Measurements from ENCODE around the gene PACRG.

PACRG gene

DNA sequence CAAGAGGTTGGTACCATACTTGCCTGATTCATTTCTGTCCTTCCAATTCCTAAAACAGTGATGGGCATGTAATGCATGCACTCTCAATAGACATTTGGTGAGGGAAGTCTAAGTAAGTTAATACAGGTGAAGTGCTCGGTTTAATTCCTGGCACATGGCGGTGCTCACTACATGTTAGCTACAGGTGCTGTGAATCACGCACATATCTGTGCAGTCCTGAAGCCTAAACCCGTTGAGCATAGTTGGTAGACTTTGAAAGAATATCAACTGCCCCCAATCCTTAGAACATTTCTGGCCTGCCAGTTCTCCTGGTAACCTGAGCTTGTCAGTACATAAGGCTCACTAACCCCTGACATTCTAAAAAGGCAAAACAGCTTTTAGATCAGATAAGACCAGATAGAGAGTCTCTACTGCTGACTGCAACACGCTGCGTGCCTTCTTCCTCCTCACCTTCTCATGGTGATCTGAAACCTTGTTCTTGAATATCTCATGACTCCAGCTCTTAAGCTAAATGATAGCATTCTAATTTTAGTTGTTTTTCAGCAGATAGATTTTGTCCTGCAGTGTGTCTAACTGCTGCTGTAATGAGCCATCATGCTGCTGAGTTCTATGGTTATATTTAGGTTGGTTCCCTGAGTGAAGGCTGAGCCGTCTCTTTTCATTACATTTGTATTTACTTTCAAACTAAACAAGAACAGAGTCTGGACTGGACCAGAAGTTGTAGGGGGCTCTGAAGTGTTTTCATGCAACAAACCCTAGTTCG is 358.3 kb downstream of the PACRG start:
- Histone ChIP-seq H3K18ac (ENCODE audit: low read length) (no peak overlapping the region), H3K4ac (ENCODE audit: low read depth, low read length) (no peak overlapping the region)

DNA sequence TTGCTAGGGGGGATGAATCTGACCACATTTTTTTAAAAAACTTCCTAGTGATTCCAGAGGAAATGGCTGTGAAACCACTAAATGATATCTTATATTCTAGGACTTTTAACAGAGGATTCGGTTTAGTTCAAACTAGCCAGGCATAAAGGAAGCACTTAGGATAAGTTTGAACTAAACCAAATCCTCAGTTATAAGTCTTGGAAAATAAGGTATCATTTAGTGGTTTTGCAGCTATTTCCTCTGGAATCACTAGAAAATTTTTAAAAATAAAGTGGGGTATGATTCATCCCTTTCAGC is 358.8 kb downstream of the PACRG start:
- no CpG with 5 or more reads among the region's 1 CpG for WGBS (ENCODE audit: extremely low coverage, insufficient coverage, insufficient read length)
- H4K12ac ChIP-seq (ENCODE audit: low read depth, low read length), result no peak overlapping the region
- H3K23ac ChIP-seq (ENCODE audit: low read length), result no peak overlapping the region
- H3K14ac ChIP-seq (ENCODE audit: low read length), result no peak overlapping the region
- H3K4ac ChIP-seq (ENCODE audit: low read depth, low read length), result no peak overlapping the region
- DNase-seq, result no peak
- no peak overlapping the region for H3K18ac ChIP-seq (ENCODE audit: low read length)
- H2AFZ ChIP-seq (ENCODE audit: insufficient read depth, low read length, poor library complexity), result no peak overlapping the region
- H3K36me3 ChIP-seq (ENCODE audit: control insufficient read depth in 1 of 2, insufficient read depth in 2 of 2, low read length in 2 of 2), result no peaks in the 10 kb centered on the region
- H4K8ac ChIP-seq (ENCODE audit: low read depth, low read length), result no peak overlapping the region
- no peak overlapping the region for H3K4me3 ChIP-seq (ENCODE audit: low read depth, low read length)
- no peak overlapping the region for H3K9ac ChIP-seq (ENCODE audit: low read length)
- no peak overlapping the region for H2BK120ac ChIP-seq (ENCODE audit: insufficient read depth, low read length, poor library complexity)
- H3K4me2 ChIP-seq (ENCODE audit: low read length), result no peak overlapping the region
- no peak overlapping the region for H2AK5ac ChIP-seq (ENCODE audit: low read length)
- H4K91ac ChIP-seq (ENCODE audit: low read depth, low read length), result no peak overlapping the region
- no peaks in the 10 kb centered on the region for H3K79me1 ChIP-seq (ENCODE audit: low read length)
- no peaks in the 10 kb centered on the region for H3K9me3 ChIP-seq (ENCODE audit: insufficient read depth, low read depth, low read length)
- H2BK12ac ChIP-seq (ENCODE audit: low read length), result no peak overlapping the region
- no peaks in the 10 kb centered on the region for H3K27me3 ChIP-seq (ENCODE audit: insufficient read depth, low read length)
- H3K4me1 ChIP-seq (ENCODE audit: control insufficient read depth in 1 of 2, insufficient read depth in 2 of 2, low read length in 2 of 2), result peaks cover 6 to 10% of the 10 kb centered on the region in 2 experiments
- H3K27ac ChIP-seq (ENCODE audit: low read depth, low read length), result no peak overlapping the region
- no peak overlapping the region for H2BK5ac ChIP-seq (ENCODE audit: low read depth, low read length, poor library complexity)
- H3K79me2 ChIP-seq (ENCODE audit: control insufficient read depth, insufficient read depth, low read length, poor library complexity), result no peaks in the 10 kb centered on the region

More for the DNA sequence above, 358.3 kb downstream of the PACRG start:
- no peak overlapping the region for H4K12ac ChIP-seq (ENCODE audit: low read depth, low read length)
- H4K91ac ChIP-seq (ENCODE audit: low read depth, low read length), result no peak overlapping the region
- no peaks in the 10 kb centered on the region for H3K27me3 ChIP-seq (ENCODE audit: insufficient read depth, low read length)
- no peak overlapping the region for H2BK120ac ChIP-seq (ENCODE audit: insufficient read depth, low read length, poor library complexity)
- H2BK5ac ChIP-seq (ENCODE audit: low read depth, low read length, poor library complexity), result no peak overlapping the region
- no peaks in the 10 kb centered on the region for H3K79me2 ChIP-seq (ENCODE audit: control insufficient read depth, insufficient read depth, low read length, poor library complexity)
- no peaks in the 10 kb centered on the region for H3K9me3 ChIP-seq (ENCODE audit: insufficient read depth, low read depth, low read length)
- no peak overlapping the region for H2BK12ac ChIP-seq (ENCODE audit: low read length)
- no peak overlapping the region for H3K9ac ChIP-seq (ENCODE audit: low read length)
- H3K23ac ChIP-seq (ENCODE audit: low read length), result no peak overlapping the region
- no peaks in the 10 kb centered on the region for H3K79me1 ChIP-seq (ENCODE audit: low read length)
- H3K36me3 ChIP-seq (ENCODE audit: control insufficient read depth in 1 of 2, insufficient read depth in 2 of 2, low read length in 2 of 2), result no peaks in the 10 kb centered on the region
- H3K4me1 ChIP-seq (ENCODE audit: control insufficient read depth in 1 of 2, insufficient read depth in 2 of 2, low read length in 2 of 2), result peaks cover 6 to 10% of the 10 kb centered on the region in 2 experiments
- no peak overlapping the region for H2AK5ac ChIP-seq (ENCODE audit: low read length)
- no peak overlapping the region for H3K4me3 ChIP-seq (ENCODE audit: low read depth, low read length)
- peak in 1 of 2 donors; percentile 29 for DNase-seq
- H2AFZ ChIP-seq (ENCODE audit: insufficient read depth, low read length, poor library complexity), result no peak overlapping the region
- H4K8ac ChIP-seq (ENCODE audit: low read depth, low read length), result no peak overlapping the region
- no peak overlapping the region for H3K27ac ChIP-seq (ENCODE audit: low read depth, low read length)
- no CpG with 5 or more reads among the region's 8 CpGs for WGBS (ENCODE audit: extremely low coverage, insufficient coverage, insufficient read length)
- H3K4me2 ChIP-seq (ENCODE audit: low read length), result no peak overlapping the region
- no peak overlapping the region for H3K14ac ChIP-seq (ENCODE audit: low read length)

GRCh38 chr6:163087981-163088380 is 360.2 kb downstream of the PACRG start:
- no peak overlapping the region for H2BK12ac ChIP-seq (ENCODE audit: low read length)
- DNase-seq, result no peak
- H4K8ac ChIP-seq (ENCODE audit: low read depth, low read length), result no peak overlapping the region
- H2AFZ ChIP-seq (ENCODE audit: insufficient read depth, low read length, poor library complexity), result no peak overlapping the region
- no peak overlapping the region for H3K14ac ChIP-seq (ENCODE audit: low read length)
- H3K27me3 ChIP-seq (ENCODE audit: insufficient read depth, low read length), result no peaks in the 10 kb centered on the region
- H3K18ac ChIP-seq (ENCODE audit: low read length), result no peak overlapping the region
- H3K79me2 ChIP-seq (ENCODE audit: control insufficient read depth, insufficient read depth, low read length, poor library complexity), result no peaks in the 10 kb centered on the region
- no peaks in the 10 kb centered on the region for H3K79me1 ChIP-seq (ENCODE audit: low read length)
- no peak overlapping the region for H2BK120ac ChIP-seq (ENCODE audit: insufficient read depth, low read length, poor library complexity)
- H2AK5ac ChIP-seq (ENCODE audit: low read length), result no peak overlapping the region
- no peak overlapping the region for H3K4ac ChIP-seq (ENCODE audit: low read depth, low read length)
- H3K23ac ChIP-seq (ENCODE audit: low read length), result no peak overlapping the region
- H3K4me3 ChIP-seq (ENCODE audit: low read depth, low read length), result no peak overlapping the region
- no peak overlapping the region for H2BK5ac ChIP-seq (ENCODE audit: low read depth, low read length, poor library complexity)
- peaks cover 6 to 10% of the 10 kb centered on the region in 2 experiments for H3K4me1 ChIP-seq (ENCODE audit: control insufficient read depth in 1 of 2, insufficient read depth in 2 of 2, low read length in 2 of 2)
- no peak overlapping the region for H3K9ac ChIP-seq (ENCODE audit: low read length)
- H3K27ac ChIP-seq (ENCODE audit: low read depth, low read length), result no peak overlapping the region
- no peak overlapping the region for H4K91ac ChIP-seq (ENCODE audit: low read depth, low read length)
- no peaks in the 10 kb centered on the region for H3K36me3 ChIP-seq (ENCODE audit: control insufficient read depth in 1 of 2, insufficient read depth in 2 of 2, low read length in 2 of 2)
- H3K4me2 ChIP-seq (ENCODE audit: low read length), result no peak overlapping the region
- no peaks in the 10 kb centered on the region for H3K9me3 ChIP-seq (ENCODE audit: insufficient read depth, low read depth, low read length)
- no peak overlapping the region for H4K12ac ChIP-seq (ENCODE audit: low read depth, low read length)

DNA sequence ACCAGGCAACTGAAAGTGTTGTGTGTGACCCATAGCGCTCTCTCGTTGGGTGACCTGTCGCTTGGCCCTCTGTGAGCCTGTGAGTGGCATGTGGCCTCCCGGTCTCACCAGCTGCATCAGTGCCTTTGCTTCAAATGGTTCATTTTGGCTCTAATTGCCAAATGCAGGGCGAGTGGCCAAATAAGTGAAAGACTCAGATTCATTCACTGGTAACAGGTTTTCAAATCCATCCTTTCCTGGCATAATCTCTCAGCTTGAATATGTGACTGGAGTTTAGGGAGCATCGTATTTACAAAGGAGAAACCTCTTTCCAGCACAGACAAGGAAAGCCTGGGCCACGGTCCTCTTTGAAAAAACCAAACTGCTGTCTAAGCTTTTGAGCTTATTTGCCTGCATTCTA is 365.1 kb downstream of the PACRG start:
- no peak overlapping the region for H3K23ac ChIP-seq (ENCODE audit: low read length)
- H3K18ac ChIP-seq (ENCODE audit: low read length), result no peak overlapping the region
- H4K8ac ChIP-seq (ENCODE audit: low read depth, low read length), result no peak overlapping the region
- no peak overlapping the region for H3K4me3 ChIP-seq (ENCODE audit: low read depth, low read length)
- H2BK120ac ChIP-seq (ENCODE audit: insufficient read depth, low read length, poor library complexity), result no peak overlapping the region
- H2BK12ac ChIP-seq (ENCODE audit: low read length), result no peak overlapping the region
- no peaks in the 10 kb centered on the region for H3K79me2 ChIP-seq (ENCODE audit: control insufficient read depth, insufficient read depth, low read length, poor library complexity)
- H2AFZ ChIP-seq (ENCODE audit: insufficient read depth, low read length, poor library complexity), result no peak overlapping the region
- H3K4me1 ChIP-seq (ENCODE audit: control insufficient read depth in 1 of 2, insufficient read depth in 2 of 2, low read length in 2 of 2), result no peaks in the 10 kb centered on the region
- no peak overlapping the region for H3K14ac ChIP-seq (ENCODE audit: low read length)
- no peak overlapping the region for H3K9ac ChIP-seq (ENCODE audit: low read length)
- no peak overlapping the region for H4K91ac ChIP-seq (ENCODE audit: low read depth, low read length)
- DNase-seq, result no peak
- H3K36me3 ChIP-seq (ENCODE audit: control insufficient read depth in 1 of 2, insufficient read depth in 2 of 2, low read length in 2 of 2), result no peaks in the 10 kb centered on the region
- no peak overlapping the region for H3K4me2 ChIP-seq (ENCODE audit: low read length)
- no CpG with 5 or more reads among the region's 7 CpGs for WGBS (ENCODE audit: extremely low coverage, insufficient coverage, insufficient read length)
- H3K9me3 ChIP-seq (ENCODE audit: insufficient read depth, low read depth, low read length), result no peaks in the 10 kb centered on the region
- H3K27me3 ChIP-seq (ENCODE audit: insufficient read depth, low read length), result no peaks in the 10 kb centered on the region
- no peak overlapping the region for H3K4ac ChIP-seq (ENCODE audit: low read depth, low read length)
- no peak overlapping the region for H4K12ac ChIP-seq (ENCODE audit: low read depth, low read length)
- H2AK5ac ChIP-seq (ENCODE audit: low read length), result no peak overlapping the region
- H3K27ac ChIP-seq (ENCODE audit: low read depth, low read length), result no peak overlapping the region
- H3K79me1 ChIP-seq (ENCODE audit: low read length), result no peaks in the 10 kb centered on the region
- H2BK5ac ChIP-seq (ENCODE audit: low read depth, low read length, poor library complexity), result no peak overlapping the region
